ENCODE data around the gene CXCR1. TPM values are rescaled to one million over a fixed set of nuclear protein-coding genes. Genes with fewer than 3 reads are reported as not detected.
A peak's percentile ranks its signal among the peaks of the same experiment; 100 is the strongest.

The CXCR1 gene
- not detected for total RNA-seq
- 0 to 0.15 reads per million in 2 donors for total RNA-seq

GRCh38 chr2:218166791-218167190, at the start of gene CXCR1:
CXCR1 (minus strand) TSS chr2:218166962; CDS start chr2:218165211, 1,751 bp downstream.
- Mint-ChIP-seq H3K27ac (peak within 1 kb of the TSS; percentile 70), H3K4me1 (peaks cover 26% of the 10 kb centered on the region), H3K27me3 (peaks cover 46% of the 10 kb centered on the region), H3K4me3 (peak within 1 kb of the TSS; percentile 66), H3K36me3 (ENCODE audit: low read depth) (peaks cover 2% of the 10 kb centered on the region)
- H3K9me3 ChIP-seq (ENCODE audit: control insufficient read depth, low read length, poor library complexity, severe bottlenecking), result no peaks in the 10 kb centered on the region
- peak in 2 of 3 donors; percentile 7 to 11 for DNase-seq
- peak; percentile 97 for ATAC-seq

GRCh38 chr2:218216336-218216673, 49.5 kb upstream of the CXCR1 start:
- H3K27me3 Mint-ChIP-seq, result no peaks in the 10 kb centered on the region
- peaks cover 31% of the 10 kb centered on the region for H3K4me1 Mint-ChIP-seq
- no peaks in the 10 kb centered on the region for H3K9me3 ChIP-seq (ENCODE audit: control insufficient read depth, low read length, poor library complexity, severe bottlenecking)
- DNase-seq (no peak), ATAC-seq (no peak)
- peak overlapping the region; percentile 98 for H3K27ac Mint-ChIP-seq
- H3K36me3 Mint-ChIP-seq (ENCODE audit: low read depth), result peaks cover 9% of the 10 kb centered on the region
- peak overlapping the region; percentile 99 for H3K4me3 Mint-ChIP-seq

- H3K4me3 Mint-ChIP-seq, result peak overlapping the region; percentile 55
- no peak overlapping the region for H3K27ac Mint-ChIP-seq
- H3K4me1 Mint-ChIP-seq, result peaks cover 16% of the 10 kb centered on the region
- DNase-seq, result no peak
- H3K27me3 Mint-ChIP-seq, result no peaks in the 10 kb centered on the region
- no peak for ATAC-seq
- peaks cover 4% of the 10 kb centered on the region for H3K36me3 Mint-ChIP-seq (ENCODE audit: low read depth)
- no peaks in the 10 kb centered on the region for H3K9me3 ChIP-seq (ENCODE audit: control insufficient read depth, low read length, poor library complexity, severe bottlenecking)
These were observed 47.4 kb upstream of the CXCR1 start for GRCh38 chr2:218214116-218214515.

GRCh38 chr2:218209078-218209477, 42.3 kb upstream of the CXCR1 start:
- Mint-ChIP-seq H3K27me3 (no peaks in the 10 kb centered on the region), H3K36me3 (ENCODE audit: low read depth) (no peaks in the 10 kb centered on the region), H3K4me1 (no peaks in the 10 kb centered on the region), H3K4me3 (no peak overlapping the region), H3K27ac (no peak overlapping the region)
- DNase-seq, result no peak
- H3K9me3 ChIP-seq (ENCODE audit: control insufficient read depth, low read length, poor library complexity, severe bottlenecking), result no peaks in the 10 kb centered on the region
- no peak for ATAC-seq

- ATAC-seq (no peak), DNase-seq (no peak)
- peaks cover 19% of the 10 kb centered on the region for H3K27me3 Mint-ChIP-seq
- H3K4me1 Mint-ChIP-seq, result peaks cover 6% of the 10 kb centered on the region
- H3K4me3 Mint-ChIP-seq, result no peak overlapping the region
- H3K27ac Mint-ChIP-seq, result no peak overlapping the region
- peaks cover 4% of the 10 kb centered on the region for H3K36me3 Mint-ChIP-seq (ENCODE audit: low read depth)
- H3K9me3 ChIP-seq (ENCODE audit: control insufficient read depth, low read length, poor library complexity, severe bottlenecking), result no peaks in the 10 kb centered on the region
These were observed 35.5 kb upstream of the CXCR1 start for GRCh38 chr2:218202266-218202665.

- Mint-ChIP-seq H3K4me1 (peaks cover 6% of the 10 kb centered on the region), H3K36me3 (ENCODE audit: low read depth) (peaks cover 4% of the 10 kb centered on the region), H3K27me3 (peaks cover 24% of the 10 kb centered on the region), H3K27ac (no peak overlapping the region), H3K4me3 (no peak overlapping the region)
- ATAC-seq (no peak), DNase-seq (no peak)
- H3K9me3 ChIP-seq (ENCODE audit: control insufficient read depth, low read length, poor library complexity, severe bottlenecking), result no peaks in the 10 kb centered on the region
These were observed 30.2 kb upstream of the CXCR1 start for GRCh38 chr2:218196974-218197373.

- no peaks in the 10 kb centered on the region for H3K9me3 ChIP-seq (ENCODE audit: control insufficient read depth, low read length, poor library complexity, severe bottlenecking)
- H3K27ac Mint-ChIP-seq, result peak overlapping the region; percentile 63
- H3K27me3 Mint-ChIP-seq, result peaks cover 27% of the 10 kb centered on the region
- H3K4me1 Mint-ChIP-seq, result no peaks in the 10 kb centered on the region
- no peak overlapping the region for H3K4me3 Mint-ChIP-seq
- DNase-seq (no peak), ATAC-seq (no peak)
- H3K36me3 Mint-ChIP-seq (ENCODE audit: low read depth), result peaks cover 2% of the 10 kb centered on the region
These were observed 28.1 kb upstream of the CXCR1 start for GRCh38 chr2:218194880-218195279.

- no peak overlapping the region for H3K4me3 Mint-ChIP-seq
- H3K27ac Mint-ChIP-seq, result no peak overlapping the region
- DNase-seq (no peak), ATAC-seq (no peak)
- H3K9me3 ChIP-seq (ENCODE audit: control insufficient read depth, low read length, poor library complexity, severe bottlenecking), result no peaks in the 10 kb centered on the region
- no peaks in the 10 kb centered on the region for H3K36me3 Mint-ChIP-seq (ENCODE audit: low read depth)
- H3K4me1 Mint-ChIP-seq, result no peaks in the 10 kb centered on the region
- peaks cover 19% of the 10 kb centered on the region for H3K27me3 Mint-ChIP-seq
These were observed 26.9 kb upstream of the CXCR1 start for GRCh38 chr2:218193701-218194100.

- H3K4me1 Mint-ChIP-seq, result no peaks in the 10 kb centered on the region
- H3K27ac Mint-ChIP-seq, result no peak overlapping the region
- no peaks in the 10 kb centered on the region for H3K9me3 ChIP-seq (ENCODE audit: control insufficient read depth, low read length, poor library complexity, severe bottlenecking)
- DNase-seq, result no peak
- no peak overlapping the region for H3K4me3 Mint-ChIP-seq
- ATAC-seq, result no peak
- H3K27me3 Mint-ChIP-seq, result peaks cover 12% of the 10 kb centered on the region
- no peaks in the 10 kb centered on the region for H3K36me3 Mint-ChIP-seq (ENCODE audit: low read depth)
These were observed 26.2 kb upstream of the CXCR1 start for GRCh38 chr2:218192902-218193430.

GRCh38 chr2:218188528-218188927, 21.8 kb upstream of the CXCR1 start:
- Mint-ChIP-seq H3K4me1 (peaks cover 5% of the 10 kb centered on the region), H3K27ac (no peak overlapping the region), H3K4me3 (no peak overlapping the region), H3K36me3 (ENCODE audit: low read depth) (peaks cover 2% of the 10 kb centered on the region), H3K27me3 (peaks cover 14% of the 10 kb centered on the region)
- H3K9me3 ChIP-seq (ENCODE audit: control insufficient read depth, low read length, poor library complexity, severe bottlenecking), result no peaks in the 10 kb centered on the region
- no peak for ATAC-seq
- DNase-seq, result no peak

- Mint-ChIP-seq H3K27ac (no peak overlapping the region), H3K27me3 (peaks cover 20% of the 10 kb centered on the region), H3K4me1 (peaks cover 5% of the 10 kb centered on the region), H3K36me3 (ENCODE audit: low read depth) (peaks cover 2% of the 10 kb centered on the region), H3K4me3 (no peak overlapping the region)
- DNase-seq (no peak), ATAC-seq (no peak)
- H3K9me3 ChIP-seq (ENCODE audit: control insufficient read depth, low read length, poor library complexity, severe bottlenecking), result no peaks in the 10 kb centered on the region
These were observed 20.7 kb upstream of the CXCR1 start for GRCh38 chr2:218187296-218188015.

- ATAC-seq, result no peak
- H3K27ac Mint-ChIP-seq, result no peak overlapping the region
- DNase-seq, result no peak
- H3K27me3 Mint-ChIP-seq, result peaks cover 14% of the 10 kb centered on the region
- H3K36me3 Mint-ChIP-seq (ENCODE audit: low read depth), result peaks cover 2% of the 10 kb centered on the region
- no peak overlapping the region for H3K4me3 Mint-ChIP-seq
- peaks cover 5% of the 10 kb centered on the region for H3K4me1 Mint-ChIP-seq
- no peaks in the 10 kb centered on the region for H3K9me3 ChIP-seq (ENCODE audit: control insufficient read depth, low read length, poor library complexity, severe bottlenecking)
These were observed 20.1 kb upstream of the CXCR1 start for GRCh38 chr2:218186876-218187275.

- no peak overlapping the region for H3K27ac Mint-ChIP-seq
- H3K36me3 Mint-ChIP-seq (ENCODE audit: low read depth), result peaks cover 2% of the 10 kb centered on the region
- H3K27me3 Mint-ChIP-seq, result peaks cover 13% of the 10 kb centered on the region
- peaks cover 5% of the 10 kb centered on the region for H3K4me1 Mint-ChIP-seq
- peak; percentile 32 to 56 (median 53) for DNase-seq
- no peak overlapping the region for H3K4me3 Mint-ChIP-seq
- no peaks in the 10 kb centered on the region for H3K9me3 ChIP-seq (ENCODE audit: control insufficient read depth, low read length, poor library complexity, severe bottlenecking)
- ATAC-seq, result peak; percentile 97
These were observed 19.6 kb upstream of the CXCR1 start for GRCh38 chr2:218186355-218186766.

- Mint-ChIP-seq H3K27ac (no peak overlapping the region), H3K4me3 (no peak overlapping the region), H3K36me3 (ENCODE audit: low read depth) (peaks cover 2% of the 10 kb centered on the region), H3K4me1 (peaks cover 8% of the 10 kb centered on the region), H3K27me3 (peaks cover 26% of the 10 kb centered on the region)
- DNase-seq (no peak), ATAC-seq (no peak)
- H3K9me3 ChIP-seq (ENCODE audit: control insufficient read depth, low read length, poor library complexity, severe bottlenecking), result no peaks in the 10 kb centered on the region
These were observed 17.6 kb upstream of the CXCR1 start for GRCh38 chr2:218184331-218184730.

Data from T-helper 17 cell (primary cell).